ENCODE measurements around the gene CABP7. TPM values are rescaled to one million over a fixed set of nuclear protein-coding genes. Genes with fewer than 3 reads are reported as not detected.

Gene CABP7
- total and polyA plus RNA-seq, 2 of the 8 experiments (the other 6 are each of a cell fraction or from before 2014, with no cell fraction given), result 0.20 to 0.36 TPM

DNA sequence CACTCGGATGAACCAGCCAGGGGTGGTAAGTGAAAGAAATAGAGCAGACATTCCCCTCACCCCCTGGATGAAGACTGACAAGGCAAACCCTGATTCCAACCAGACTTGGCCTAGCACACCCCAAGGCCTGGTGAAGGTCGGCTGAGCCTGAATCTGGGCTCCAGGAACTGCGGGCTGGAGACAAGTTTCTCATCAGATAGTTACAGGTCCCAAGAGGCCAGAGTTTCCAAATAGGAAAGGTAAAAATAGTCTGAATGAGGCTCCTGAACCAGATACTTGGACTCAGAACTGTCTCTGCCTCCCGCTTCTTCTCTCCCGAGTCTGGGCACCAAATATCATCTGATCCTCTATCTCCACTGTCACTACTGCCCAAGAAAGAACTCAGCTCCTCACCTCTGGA, 39.2 kb downstream of the CABP7 start (continued):
- TF ChIP-seq, protein P1, sequence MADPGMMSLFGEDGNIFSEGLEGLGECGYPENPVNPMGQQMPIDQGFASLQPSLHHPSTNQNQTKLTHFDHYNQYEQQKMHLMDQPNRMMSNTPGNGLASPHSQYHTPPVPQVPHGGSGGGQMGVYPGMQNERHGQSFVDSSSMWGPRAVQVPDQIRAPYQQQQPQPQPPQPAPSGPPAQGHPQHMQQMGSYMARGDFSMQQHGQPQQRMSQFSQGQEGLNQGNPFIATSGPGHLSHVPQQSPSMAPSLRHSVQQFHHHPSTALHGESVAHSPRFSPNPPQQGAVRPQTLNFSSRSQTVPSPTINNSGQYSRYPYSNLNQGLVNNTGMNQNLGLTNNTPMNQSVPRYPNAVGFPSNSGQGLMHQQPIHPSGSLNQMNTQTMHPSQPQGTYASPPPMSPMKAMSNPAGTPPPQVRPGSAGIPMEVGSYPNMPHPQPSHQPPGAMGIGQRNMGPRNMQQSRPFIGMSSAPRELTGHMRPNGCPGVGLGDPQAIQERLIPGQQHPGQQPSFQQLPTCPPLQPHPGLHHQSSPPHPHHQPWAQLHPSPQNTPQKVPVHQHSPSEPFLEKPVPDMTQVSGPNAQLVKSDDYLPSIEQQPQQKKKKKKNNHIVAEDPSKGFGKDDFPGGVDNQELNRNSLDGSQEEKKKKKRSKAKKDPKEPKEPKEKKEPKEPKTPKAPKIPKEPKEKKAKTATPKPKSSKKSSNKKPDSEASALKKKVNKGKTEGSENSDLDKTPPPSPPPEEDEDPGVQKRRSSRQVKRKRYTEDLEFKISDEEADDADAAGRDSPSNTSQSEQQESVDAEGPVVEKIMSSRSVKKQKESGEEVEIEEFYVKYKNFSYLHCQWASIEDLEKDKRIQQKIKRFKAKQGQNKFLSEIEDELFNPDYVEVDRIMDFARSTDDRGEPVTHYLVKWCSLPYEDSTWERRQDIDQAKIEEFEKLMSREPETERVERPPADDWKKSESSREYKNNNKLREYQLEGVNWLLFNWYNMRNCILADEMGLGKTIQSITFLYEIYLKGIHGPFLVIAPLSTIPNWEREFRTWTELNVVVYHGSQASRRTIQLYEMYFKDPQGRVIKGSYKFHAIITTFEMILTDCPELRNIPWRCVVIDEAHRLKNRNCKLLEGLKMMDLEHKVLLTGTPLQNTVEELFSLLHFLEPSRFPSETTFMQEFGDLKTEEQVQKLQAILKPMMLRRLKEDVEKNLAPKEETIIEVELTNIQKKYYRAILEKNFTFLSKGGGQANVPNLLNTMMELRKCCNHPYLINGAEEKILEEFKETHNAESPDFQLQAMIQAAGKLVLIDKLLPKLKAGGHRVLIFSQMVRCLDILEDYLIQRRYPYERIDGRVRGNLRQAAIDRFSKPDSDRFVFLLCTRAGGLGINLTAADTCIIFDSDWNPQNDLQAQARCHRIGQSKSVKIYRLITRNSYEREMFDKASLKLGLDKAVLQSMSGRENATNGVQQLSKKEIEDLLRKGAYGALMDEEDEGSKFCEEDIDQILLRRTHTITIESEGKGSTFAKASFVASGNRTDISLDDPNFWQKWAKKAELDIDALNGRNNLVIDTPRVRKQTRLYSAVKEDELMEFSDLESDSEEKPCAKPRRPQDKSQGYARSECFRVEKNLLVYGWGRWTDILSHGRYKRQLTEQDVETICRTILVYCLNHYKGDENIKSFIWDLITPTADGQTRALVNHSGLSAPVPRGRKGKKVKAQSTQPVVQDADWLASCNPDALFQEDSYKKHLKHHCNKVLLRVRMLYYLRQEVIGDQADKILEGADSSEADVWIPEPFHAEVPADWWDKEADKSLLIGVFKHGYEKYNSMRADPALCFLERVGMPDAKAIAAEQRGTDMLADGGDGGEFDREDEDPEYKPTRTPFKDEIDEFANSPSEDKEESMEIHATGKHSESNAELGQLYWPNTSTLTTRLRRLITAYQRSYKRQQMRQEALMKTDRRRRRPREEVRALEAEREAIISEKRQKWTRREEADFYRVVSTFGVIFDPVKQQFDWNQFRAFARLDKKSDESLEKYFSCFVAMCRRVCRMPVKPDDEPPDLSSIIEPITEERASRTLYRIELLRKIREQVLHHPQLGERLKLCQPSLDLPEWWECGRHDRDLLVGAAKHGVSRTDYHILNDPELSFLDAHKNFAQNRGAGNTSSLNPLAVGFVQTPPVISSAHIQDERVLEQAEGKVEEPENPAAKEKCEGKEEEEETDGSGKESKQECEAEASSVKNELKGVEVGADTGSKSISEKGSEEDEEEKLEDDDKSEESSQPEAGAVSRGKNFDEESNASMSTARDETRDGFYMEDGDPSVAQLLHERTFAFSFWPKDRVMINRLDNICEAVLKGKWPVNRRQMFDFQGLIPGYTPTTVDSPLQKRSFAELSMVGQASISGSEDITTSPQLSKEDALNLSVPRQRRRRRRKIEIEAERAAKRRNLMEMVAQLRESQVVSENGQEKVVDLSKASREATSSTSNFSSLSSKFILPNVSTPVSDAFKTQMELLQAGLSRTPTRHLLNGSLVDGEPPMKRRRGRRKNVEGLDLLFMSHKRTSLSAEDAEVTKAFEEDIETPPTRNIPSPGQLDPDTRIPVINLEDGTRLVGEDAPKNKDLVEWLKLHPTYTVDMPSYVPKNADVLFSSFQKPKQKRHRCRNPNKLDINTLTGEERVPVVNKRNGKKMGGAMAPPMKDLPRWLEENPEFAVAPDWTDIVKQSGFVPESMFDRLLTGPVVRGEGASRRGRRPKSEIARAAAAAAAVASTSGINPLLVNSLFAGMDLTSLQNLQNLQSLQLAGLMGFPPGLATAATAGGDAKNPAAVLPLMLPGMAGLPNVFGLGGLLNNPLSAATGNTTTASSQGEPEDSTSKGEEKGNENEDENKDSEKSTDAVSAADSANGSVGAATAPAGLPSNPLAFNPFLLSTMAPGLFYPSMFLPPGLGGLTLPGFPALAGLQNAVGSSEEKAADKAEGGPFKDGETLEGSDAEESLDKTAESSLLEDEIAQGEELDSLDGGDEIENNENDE (IDR thresholded peaks at IDR 0.05; ENCODE audit: insufficient replicate concordance, low read length), result no peak
- TF ChIP-seq SIX5 (IDR thresholded peaks at IDR 0.05; ENCODE audit: low read depth, low read length), result no peak
- TF ChIP-seq, protein P2, sequence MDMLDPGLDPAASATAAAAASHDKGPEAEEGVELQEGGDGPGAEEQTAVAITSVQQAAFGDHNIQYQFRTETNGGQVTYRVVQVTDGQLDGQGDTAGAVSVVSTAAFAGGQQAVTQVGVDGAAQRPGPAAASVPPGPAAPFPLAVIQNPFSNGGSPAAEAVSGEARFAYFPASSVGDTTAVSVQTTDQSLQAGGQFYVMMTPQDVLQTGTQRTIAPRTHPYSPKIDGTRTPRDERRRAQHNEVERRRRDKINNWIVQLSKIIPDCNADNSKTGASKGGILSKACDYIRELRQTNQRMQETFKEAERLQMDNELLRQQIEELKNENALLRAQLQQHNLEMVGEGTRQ (IDR thresholded peaks at IDR 0.05; ENCODE audit: low read length), result no peak
- no peak for TF ChIP-seq BRCA1 (IDR thresholded peaks at IDR 0.05; ENCODE audit: low read depth, low read length)
- no peak for TF ChIP-seq RXRA (IDR thresholded peaks at IDR 0.05; ENCODE audit: insufficient read depth, low read depth, low read length)
- no peak for TF ChIP-seq GTF2F1 (IDR thresholded peaks at IDR 0.05; ENCODE audit: borderline replicate concordance, low read depth, low read length)
- TF ChIP-seq SP4 (IDR thresholded peaks at IDR 0.05; ENCODE audit: low read length), result no peak
- TF ChIP-seq POU5F1 (IDR thresholded peaks at IDR 0.05; ENCODE audit: low read depth, low read length), result no peak
- TF ChIP-seq PHF8 (conservative IDR thresholded peaks at IDR 0.05; ENCODE audit: low read depth, low read length), result no peak
- TF ChIP-seq TCF12 (IDR thresholded peaks at IDR 0.05; ENCODE audit: low read depth, low read length), result no peak

Data from H1 (cell line).